ENCODE data around the gene GREM2.

Gene GREM2

GRCh38 chr1:240611619-240612480 is at the start of gene GREM2:
Gene GREM2 (minus strand): TSS chr1:240612155. CDS start chr1:240493475, 118,680 bp downstream.
- peak; percentile 97 for DNase-seq (ENCODE audit: low read depth in 2 of 2)

GRCh38 chr1:240658312-240658960 is 46.5 kb upstream of the GREM2 start:
- DNase-seq (ENCODE audit: low read depth in 2 of 2), result peak; percentile 21 to 28

- no peak for DNase-seq (ENCODE audit: low read depth in 2 of 2)
Observed at GRCh38 chr1:240656531-240656930, 44.6 kb upstream of the GREM2 start.

- DNase-seq (ENCODE audit: low read depth in 2 of 2), result no peak
Observed at GRCh38 chr1:240652961-240653409, 41.0 kb upstream of the GREM2 start.

- no peak for DNase-seq (ENCODE audit: low read depth in 2 of 2)
Observed at GRCh38 chr1:240652549-240652948, 40.6 kb upstream of the GREM2 start.

GRCh38 chr1:240650877-240651276 is 38.9 kb upstream of the GREM2 start:
- no peak for DNase-seq (ENCODE audit: low read depth in 2 of 2)

GRCh38 chr1:240649733-240650721 is 38.1 kb upstream of the GREM2 start:
- no peak for DNase-seq (ENCODE audit: low read depth in 2 of 2)

GRCh38 chr1:240646571-240647240 is 34.8 kb upstream of the GREM2 start:
- no peak for DNase-seq (ENCODE audit: low read depth in 2 of 2)

GRCh38 chr1:240644732-240645131 is 32.8 kb upstream of the GREM2 start:
- DNase-seq (ENCODE audit: low read depth in 2 of 2), result no peak

- DNase-seq (ENCODE audit: low read depth in 2 of 2), result no peak
Observed at GRCh38 chr1:240635466-240636256, 23.7 kb upstream of the GREM2 start.

- no peak for DNase-seq (ENCODE audit: low read depth in 2 of 2)
Observed at GRCh38 chr1:240630409-240630808, 18.5 kb upstream of the GREM2 start.

- DNase-seq (ENCODE audit: low read depth in 2 of 2), result no peak
Observed at GRCh38 chr1:240621249-240621648, 9.3 kb upstream of the GREM2 start.

GRCh38 chr1:240619906-240620621 is 8.1 kb upstream of the GREM2 start:
- DNase-seq (ENCODE audit: low read depth in 2 of 2), result no peak

- no peak for DNase-seq (ENCODE audit: low read depth in 2 of 2)
Observed at GRCh38 chr1:240619357-240619756, 7.4 kb upstream of the GREM2 start.

GRCh38 chr1:240618946-240619345 is 7.0 kb upstream of the GREM2 start:
- DNase-seq (ENCODE audit: low read depth in 2 of 2), result no peak

GRCh38 chr1:240616018-240616417 is 4.1 kb upstream of the GREM2 start:
- DNase-seq (ENCODE audit: low read depth in 2 of 2), result no peak

GRCh38 chr1:240613356-240614142 is 1.6 kb upstream of the GREM2 start:
- DNase-seq (ENCODE audit: low read depth in 2 of 2), result no peak

GRCh38 chr1:240612811-240613210 is 856 bp upstream of the GREM2 start:
- DNase-seq (ENCODE audit: low read depth in 2 of 2), result no peak

- DNase-seq (ENCODE audit: low read depth in 2 of 2), result no peak
Observed at GRCh38 chr1:240611228-240611618, 732 bp downstream of the GREM2 start.
